Muscle layer of colon (tissue), 2 donors: ENCODE measurements around the gene TLK1.

Source experiments
- H3K27ac ChIP-seq: one replicate; pipeline ENCODE4 v1.7.0; 2013; ENCODE audit warnings: low read depth, mild to moderate bottlenecking, low read length, moderate library complexity
- H3K27me3 ChIP-seq, 2 donors: one replicate each; pipeline ENCODE4 v1.7.0; 2013; ENCODE audit warnings: low read length in 2 of 2, mild to moderate bottlenecking in 2 of 2; ENCODE audit not compliant: insufficient read depth in 2 of 2, control insufficient read depth in 1 of 2
- H3K36me3 ChIP-seq: one replicate; pipeline ENCODE4 v1.7.0; 2013; ENCODE audit warnings: mild to moderate bottlenecking, low read length; ENCODE audit not compliant: insufficient read depth
- H3K4me1 ChIP-seq: one replicate; pipeline ENCODE4 v1.7.0; 2013; ENCODE audit warnings: mild to moderate bottlenecking, low read length; ENCODE audit not compliant: insufficient read depth
- H3K4me3 ChIP-seq, 2 donors: one replicate each; pipeline ENCODE4 v1.7.0; 2013; ENCODE audit warnings: low read length in 2 of 2, low read depth in 1 of 2, mild to moderate bottlenecking in 1 of 2, moderate library complexity in 1 of 2
- H3K9ac ChIP-seq: one replicate; pipeline ENCODE4 v1.7.0; 2013; ENCODE audit warnings: low read length
- H3K9me3 ChIP-seq: one replicate; pipeline ENCODE4 v1.7.0; 2013; ENCODE audit warnings: mild to moderate bottlenecking, low read length
- donor health status: abdominal sarcoma.
- donor health status: Adenocarcinoma of cecum.

TLK1 gene

GRCh38 chr2:170969872-170970496, 190.7 kb downstream of the TLK1 start:
- H3K27me3 ChIP-seq = no peaks in the 10 kb centered on the region
- H3K9ac ChIP-seq = no peak overlapping the region
- no peak overlapping the region for H3K27ac ChIP-seq

DNA sequence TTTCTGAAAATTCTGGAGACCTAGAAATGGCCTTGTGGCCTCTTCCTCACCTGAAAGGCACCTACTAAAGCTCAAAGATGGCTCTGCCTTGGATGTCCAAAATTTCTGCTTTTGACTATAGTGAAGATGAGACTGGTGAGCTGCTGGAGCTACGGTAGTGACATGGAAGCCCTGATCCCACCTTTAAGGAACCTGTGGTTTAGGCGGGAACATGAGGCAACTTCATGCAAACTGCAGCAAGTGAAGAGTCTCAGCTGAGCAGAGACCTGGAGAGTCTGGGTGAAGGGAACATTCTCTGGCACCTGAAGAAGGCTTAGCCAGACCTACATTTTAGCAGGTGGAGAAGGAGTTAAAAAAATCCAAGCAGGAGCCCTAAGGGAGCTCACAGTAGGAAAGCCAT, 191.7 kb downstream of the TLK1 start:
- Histone ChIP-seq H3K9ac (no peak overlapping the region), H3K27me3 (no peaks in the 10 kb centered on the region), H3K9me3 (no peaks in the 10 kb centered on the region), H3K4me3 (no peak overlapping the region), H3K4me1 (peaks cover 12% of the 10 kb centered on the region), H3K27ac (no peak overlapping the region), H3K36me3 (peaks cover 31% of the 10 kb centered on the region)

More at GRCh38 chr2:170969872-170970496, 190.7 kb downstream of the TLK1 start:
- no peak overlapping the region for H3K4me3 ChIP-seq
- no peaks in the 10 kb centered on the region for H3K9me3 ChIP-seq
- H3K4me1 ChIP-seq = peaks cover 18% of the 10 kb centered on the region
- H3K36me3 ChIP-seq = peaks cover 28% of the 10 kb centered on the region

GRCh38 chr2:170968205-170969003, 192.3 kb downstream of the TLK1 start:
- Histone ChIP-seq H3K27ac (no peak overlapping the region), H3K9ac (no peak overlapping the region), H3K27me3 (no peaks in the 10 kb centered on the region), H3K4me3 (no peak overlapping the region), H3K4me1 (peaks cover 11% of the 10 kb centered on the region), H3K9me3 (no peaks in the 10 kb centered on the region), H3K36me3 (peaks cover 38% of the 10 kb centered on the region)

GRCh38 chr2:170967553-170967952, 193.1 kb downstream of the TLK1 start:
- H3K4me1 ChIP-seq = peaks cover 4% of the 10 kb centered on the region

DNA sequence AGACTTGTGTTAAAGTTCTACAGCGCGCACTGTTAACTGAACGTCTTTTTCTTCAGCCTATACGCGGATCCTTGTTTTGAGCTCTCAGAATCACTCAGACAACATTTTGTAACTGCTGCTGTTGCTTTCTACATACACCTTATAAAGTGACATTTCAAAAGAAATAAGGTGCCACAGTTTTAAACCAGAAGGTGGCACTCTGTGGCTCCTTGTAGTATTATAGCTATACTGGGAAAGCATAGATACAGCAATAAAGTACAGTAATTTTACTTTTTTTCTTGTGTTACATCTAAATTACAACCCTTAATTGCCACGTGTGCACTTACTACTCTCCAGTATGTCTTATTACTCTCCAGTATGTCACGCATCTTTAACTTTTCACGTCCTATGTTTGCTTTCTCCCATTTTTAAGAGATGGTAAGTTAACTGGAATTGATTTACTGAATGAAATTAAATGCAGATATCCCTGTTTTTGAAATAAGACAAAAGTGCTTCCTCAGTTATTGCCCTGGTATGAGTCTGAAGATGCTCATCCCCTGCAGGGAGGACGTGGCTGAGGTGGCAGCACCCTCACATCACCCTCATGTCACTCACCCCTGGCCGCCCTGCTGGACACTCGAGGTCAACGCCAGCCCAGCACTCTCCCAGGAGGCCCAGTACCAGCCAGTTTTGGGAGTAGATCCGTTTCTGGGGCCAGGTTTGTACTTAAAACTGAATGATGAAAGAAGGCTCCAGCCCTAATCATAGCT, 193.9 kb downstream of the TLK1 start:
- Histone ChIP-seq H3K27me3 (no peaks in the 10 kb centered on the region), H3K4me1 (no peaks in the 10 kb centered on the region), H3K27ac (no peak overlapping the region), H3K9ac (no peak overlapping the region), H3K9me3 (no peaks in the 10 kb centered on the region), H3K4me3 (no peak overlapping the region), H3K36me3 (peaks cover 50% of the 10 kb centered on the region)

More at GRCh38 chr2:170967553-170967952, 193.1 kb downstream of the TLK1 start:
- no peak overlapping the region for H3K4me3 ChIP-seq
- no peaks in the 10 kb centered on the region for H3K27me3 ChIP-seq
- no peaks in the 10 kb centered on the region for H3K9me3 ChIP-seq
- peaks cover 43% of the 10 kb centered on the region for H3K36me3 ChIP-seq
- H3K27ac ChIP-seq = no peak overlapping the region
- H3K9ac ChIP-seq = no peak overlapping the region

DNA sequence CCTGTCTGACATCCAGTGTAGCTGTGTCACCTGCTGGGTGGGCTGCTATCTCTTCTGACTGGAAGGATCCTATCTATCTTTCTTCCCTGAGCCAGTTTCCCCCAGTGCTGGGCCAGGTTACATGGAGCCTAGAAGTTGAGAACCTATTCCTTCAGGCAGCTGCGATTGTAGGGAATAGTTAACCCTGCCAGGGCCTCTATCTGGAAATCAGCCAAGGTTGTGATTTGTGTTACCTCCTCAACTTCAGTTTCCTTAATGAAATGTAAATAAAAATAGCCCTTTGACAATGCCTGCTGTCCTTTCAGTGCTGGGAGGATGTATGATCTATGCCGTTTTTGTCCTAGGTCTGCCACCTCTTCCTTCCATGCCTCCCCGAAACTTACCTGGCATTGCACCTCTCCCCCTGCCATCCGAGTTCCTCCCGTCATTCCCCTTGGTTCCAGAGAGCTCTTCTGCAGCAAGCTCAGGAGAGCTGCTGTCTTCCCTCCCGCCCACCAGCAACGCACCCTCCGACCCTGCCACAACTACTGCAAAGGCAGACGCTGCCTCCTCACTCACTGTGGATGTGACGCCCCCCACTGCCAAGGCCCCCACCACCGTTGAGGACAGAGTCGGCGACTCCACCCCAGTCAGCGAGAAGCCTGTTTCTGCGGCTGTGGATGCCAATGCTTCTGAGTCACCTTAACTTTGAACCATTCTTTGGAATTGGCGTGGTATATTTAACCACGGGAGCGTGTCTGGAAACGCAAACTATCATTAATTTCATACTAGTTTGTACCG, 195.1 kb downstream of the TLK1 start:
- no peaks in the 10 kb centered on the region for H3K4me1 ChIP-seq
- H3K9ac ChIP-seq = no peak overlapping the region
- no peak overlapping the region for H3K4me3 ChIP-seq
- peaks cover 62% of the 10 kb centered on the region for H3K36me3 ChIP-seq
- no peaks in the 10 kb centered on the region for H3K27me3 ChIP-seq
- no peaks in the 10 kb centered on the region for H3K9me3 ChIP-seq
- H3K27ac ChIP-seq = no peak overlapping the region

DNA sequence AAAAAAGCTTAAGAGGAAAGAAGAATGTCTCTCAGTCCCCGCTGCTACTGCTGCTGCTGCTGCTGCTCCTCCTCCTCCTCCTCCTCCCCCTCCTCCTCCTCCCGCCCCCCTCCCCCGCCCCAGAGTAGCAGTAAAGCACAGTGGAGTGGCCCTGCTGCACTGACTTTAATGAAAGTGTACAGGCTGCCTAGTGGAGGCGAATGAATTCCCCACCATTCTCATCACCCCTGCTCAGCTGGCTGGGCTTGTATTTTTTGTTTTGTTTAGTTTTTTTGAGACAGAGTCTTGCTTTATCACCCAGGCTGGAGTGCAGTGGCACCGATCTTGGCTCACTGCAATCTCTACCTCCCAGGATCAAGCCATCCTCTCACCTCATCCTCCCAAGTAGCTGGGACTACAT, 197.3 kb downstream of the TLK1 start:
- H3K9ac ChIP-seq = no peak overlapping the region
- no peaks in the 10 kb centered on the region for H3K27me3 ChIP-seq
- H3K4me1 ChIP-seq = no peaks in the 10 kb centered on the region
- no peaks in the 10 kb centered on the region for H3K9me3 ChIP-seq
- no peak overlapping the region for H3K27ac ChIP-seq
- H3K4me3 ChIP-seq = no peak overlapping the region
- H3K36me3 ChIP-seq = peaks cover 64% of the 10 kb centered on the region

- H3K36me3 ChIP-seq = peaks cover 71% of the 10 kb centered on the region
Measured at GRCh38 chr2:170953941-170954340, 206.8 kb downstream of the TLK1 start.

GRCh38 chr2:170950221-170950761, 210.4 kb downstream of the TLK1 start:
- Histone ChIP-seq H3K27ac (no peak overlapping the region), H3K36me3 (peaks cover 51% of the 10 kb centered on the region), H3K4me1 (no peaks in the 10 kb centered on the region)

More at GRCh38 chr2:170953941-170954340, 206.8 kb downstream of the TLK1 start:
- H3K4me3 ChIP-seq = no peak overlapping the region
- H3K9me3 ChIP-seq = no peaks in the 10 kb centered on the region
- H3K9ac ChIP-seq = no peak overlapping the region
- H3K27ac ChIP-seq = no peak overlapping the region
- H3K27me3 ChIP-seq = no peaks in the 10 kb centered on the region
- no peaks in the 10 kb centered on the region for H3K4me1 ChIP-seq

DNA sequence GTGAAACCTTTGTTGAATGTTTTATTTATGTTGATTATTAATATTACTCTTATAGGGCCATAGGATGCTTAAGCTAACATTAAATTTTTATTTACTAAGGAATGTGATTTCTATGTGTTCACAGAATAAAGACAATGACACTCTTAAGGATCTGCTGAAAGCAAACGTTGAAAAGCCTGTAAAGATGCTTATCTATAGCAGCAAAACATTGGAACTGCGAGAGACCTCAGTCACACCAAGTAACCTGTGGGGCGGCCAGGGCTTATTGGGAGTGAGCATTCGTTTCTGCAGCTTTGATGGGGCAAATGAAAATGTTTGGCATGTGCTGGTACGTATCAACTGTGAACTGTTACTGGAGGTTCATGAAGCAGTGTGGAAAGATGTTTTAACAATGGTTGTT, 211.3 kb downstream of the TLK1 start:
- Histone ChIP-seq H3K36me3 (peaks cover 42% of the 10 kb centered on the region), H3K4me3 (no peak overlapping the region), H3K9me3 (no peaks in the 10 kb centered on the region), H3K27me3 (no peaks in the 10 kb centered on the region), H3K9ac (no peak overlapping the region), H3K4me1 (no peaks in the 10 kb centered on the region), H3K27ac (no peak overlapping the region)

More at GRCh38 chr2:170950221-170950761, 210.4 kb downstream of the TLK1 start:
- H3K27me3 ChIP-seq = no peaks in the 10 kb centered on the region
- H3K9me3 ChIP-seq = no peaks in the 10 kb centered on the region
- H3K4me3 ChIP-seq = no peak overlapping the region
- no peak overlapping the region for H3K9ac ChIP-seq
